Thyroid gland (tissue), 4 donors: ENCODE measurements around the gene MICU1. TPM values are rescaled to one million over a fixed set of nuclear protein-coding genes. Genes with fewer than 3 reads are reported as not detected.
A peak's percentile ranks its signal among the peaks of the same experiment; 100 is the strongest.
"Not testable (repeated sequence)": the region's sequence is repeated elsewhere in the genome, so short reads cannot be mapped to it uniquely, and the experiment has no call there.

Source experiments
- DNase-seq, 2 donors: peaks; one replicate each; pipeline ENCODE4 v3.0.0-alpha.2; 2019
- H3K27ac ChIP-seq, 3 donors: fragments of 200-600 bp; sonication (generic); 1 replicate in 2 of 3; 2 replicates in 1 of 3; pipeline ENCODE4 v1.5.1; 2016 to 2019; ENCODE audit warnings: mild to moderate bottlenecking in 1 of 3, moderate library complexity in 1 of 3
- H3K27me3 ChIP-seq: fragments of 200-600 bp; sonication (generic); one replicate; pipeline ENCODE4 v1.5.1; 2019
- H3K36me3 ChIP-seq, 2 donors: fragments of 200-600 bp; sonication (generic); one replicate each; pipeline ENCODE4 v1.5.1; 2016 to 2019
- H3K4me1 ChIP-seq, 2 donors: fragments of 200-600 bp; sonication (generic); one replicate each; pipeline ENCODE4 v1.5.1; 2017 to 2019
- H3K4me3 ChIP-seq, 3 donors: fragments of 200-600 bp; sonication (generic); replicated peaks in 1 of 3; 1 replicate in 2 of 3; 2 replicates in 1 of 3; pipeline ENCODE4 v1.5.1; 2016; ENCODE audit warnings: mild to moderate bottlenecking in 1 of 3
- H3K9me3 ChIP-seq: fragments of 200-600 bp; sonication (generic); one replicate; pipeline ENCODE4 v1.5.1; 2017
- CTCF ChIP-seq, 6 experiments: fragments of 200-600 bp in 3 of 6; fragments of 450-650 bp in 3 of 6; sonication (generic) in 3 of 6; IDR thresholded peaks; one replicate each; pipeline ENCODE4 v1.5.1; 2016 to 2019; ENCODE audit warnings: antibody characterized with exemption in 6 of 6, mild to moderate bottlenecking in 2 of 6, inconsistent platforms in 1 of 6, moderate library complexity in 1 of 6
- POLR2A ChIP-seq, 2 donors: fragments of 450-650 bp; IDR thresholded peaks; one replicate each; pipeline ENCODE4 v1.6.1; 2017; ENCODE audit warnings: antibody characterized with exemption in 2 of 2, mild to moderate bottlenecking in 2 of 2, moderate library complexity in 1 of 2
- WGBS, 2 donors: methylation state at CpG; one replicate each; pipeline ENCODE4 v1.1.5; 2017; 5-methylcytosine and 5-hydroxymethylcytosine counted together
- intact Hi-C: fragments of 100-400 bp; cut with DNase I; formaldehyde crosslinking; loops from one replicate; pipeline ENCODE4 v1.15.1; 2023
- total RNA-seq, 4 donors: library from RNA; depleted of rRNA; stranded (reverse); fragments of >200 nt; gene quantifications; one replicate each; pipeline ENCODE4 v1.2.3, GENCODE V29; 2016

The MICU1 gene
- total RNA-seq, 4 donors from 2014 or later, result 26.5 to 33.9 (median 31.5) TPM

GRCh38 chr10:72460284-72460876 lies 165.5 kb downstream of the MICU1 start:
- no peaks in the 10 kb centered on the region for H3K36me3 ChIP-seq
- DNase-seq, result no peak
- no peaks in the 10 kb centered on the region for H3K27me3 ChIP-seq
- peaks cover 6 to 10% of the 10 kb centered on the region in 2 donors for H3K4me1 ChIP-seq
- no peak overlapping the region for H3K4me3 ChIP-seq
- no peaks in the 10 kb centered on the region for H3K9me3 ChIP-seq
- H3K27ac ChIP-seq, result no peak overlapping the region
- intact Hi-C loops, result no loop called here
- TF ChIP-seq CTCF (IDR thresholded peaks at IDR 0.05) (no peak), POLR2A (IDR thresholded peaks at IDR 0.05) (no peak)

GRCh38 chr10:72459301-72459700 lies 166.6 kb downstream of the MICU1 start:
- 92 to 93% methylated on average over 3 of the region's 3 CpGs for WGBS, 2 donors
- H3K27me3 ChIP-seq, result no peaks in the 10 kb centered on the region
- TF ChIP-seq CTCF (IDR thresholded peaks at IDR 0.05) (no peak), POLR2A (IDR thresholded peaks at IDR 0.05) (no peak)
- H3K36me3 ChIP-seq, result no peaks in the 10 kb centered on the region
- peaks cover 6 to 10% of the 10 kb centered on the region in 2 donors for H3K4me1 ChIP-seq
- no peak overlapping the region for H3K4me3 ChIP-seq
- H3K9me3 ChIP-seq, result no peaks in the 10 kb centered on the region
- intact Hi-C loops, result no loop called here
- no peak for DNase-seq
- no peak overlapping the region for H3K27ac ChIP-seq

GRCh38 chr10:72455889-72456595 lies 169.8 kb downstream of the MICU1 start:
- H3K36me3 ChIP-seq, result no peaks in the 10 kb centered on the region
- H3K27ac ChIP-seq, result no peak overlapping the region
- no peak overlapping the region for H3K4me3 ChIP-seq
- intact Hi-C loops, result no loop called here
- DNase-seq, result peak; percentile 61 to 73
- H3K9me3 ChIP-seq, result no peaks in the 10 kb centered on the region
- peaks cover 2 to 7% of the 10 kb centered on the region in 2 donors for H3K4me1 ChIP-seq
- TF ChIP-seq POLR2A (IDR thresholded peaks at IDR 0.05), result no peak
- no peak for TF ChIP-seq CTCF (IDR thresholded peaks at IDR 0.05)
- WGBS, 2 donors, result 58 to 77% methylated on average over 3 of the region's 3 CpGs
- no peaks in the 10 kb centered on the region for H3K27me3 ChIP-seq

GRCh38 chr10:72449941-72450441 lies 175.9 kb downstream of the MICU1 start:
- Histone ChIP-seq H3K4me1 (no peaks in the 10 kb centered on the region), H3K27me3 (no peaks in the 10 kb centered on the region), H3K27ac (no peak overlapping the region), H3K9me3 (no peaks in the 10 kb centered on the region), H3K4me3 (no peak overlapping the region), H3K36me3 (no peaks in the 10 kb centered on the region)
- no peak for DNase-seq
- no peak for TF ChIP-seq CTCF (IDR thresholded peaks at IDR 0.05)
- WGBS, 2 donors, result 88 to 91% methylated on average over 6 of the region's 6 CpGs
- intact Hi-C loops, result no loop called here

GRCh38 chr10:72445851-72446250 lies 180.0 kb downstream of the MICU1 start:
- no peaks in the 10 kb centered on the region for H3K4me1 ChIP-seq
- H3K4me3 ChIP-seq, result no peak overlapping the region
- H3K9me3 ChIP-seq, result no peaks in the 10 kb centered on the region
- 85 to 90% methylated on average over 3 of the region's 3 CpGs for WGBS, 2 donors
- DNase-seq, result no peak
- H3K27ac ChIP-seq, result no peak overlapping the region
- no peaks in the 10 kb centered on the region for H3K27me3 ChIP-seq
- H3K36me3 ChIP-seq, result no peaks in the 10 kb centered on the region
- no peak for TF ChIP-seq POLR2A (IDR thresholded peaks at IDR 0.05)
- TF ChIP-seq CTCF (IDR thresholded peaks at IDR 0.05), result no peak
- intact Hi-C loops, result no loop called here

GRCh38 chr10:72442969-72443368 lies 182.9 kb downstream of the MICU1 start:
- H3K27ac ChIP-seq, intact Hi-C loops, DNase-seq, H3K4me3 ChIP-seq, H3K36me3 ChIP-seq, H3K27me3 ChIP-seq, H3K9me3 ChIP-seq, H3K4me1 ChIP-seq: not testable (repeated sequence)
- 98 to 99% methylated on average over 3 of the region's 3 CpGs for whole genome bisulfite sequencing, 2 donors
